ENCODE data around the gene TEAD1.

Gene TEAD1

GRCh38 chr11:12786891-12787290 is 112.7 kb downstream of the TEAD1 start:
- Mint-ChIP-seq H3K27me3 (peaks cover 4 to 7% of the 10 kb centered on the region in 2 donors), H3K27ac (no peak overlapping the region), H3K36me3 (no peaks in the 10 kb centered on the region), H3K9me3 (no peaks in the 10 kb centered on the region), H3K4me1 (no peaks in the 10 kb centered on the region), H3K4me3 (no peak overlapping the region)
- no peak for ATAC-seq (replicated peaks)
- no peak for DNase-seq

DNA sequence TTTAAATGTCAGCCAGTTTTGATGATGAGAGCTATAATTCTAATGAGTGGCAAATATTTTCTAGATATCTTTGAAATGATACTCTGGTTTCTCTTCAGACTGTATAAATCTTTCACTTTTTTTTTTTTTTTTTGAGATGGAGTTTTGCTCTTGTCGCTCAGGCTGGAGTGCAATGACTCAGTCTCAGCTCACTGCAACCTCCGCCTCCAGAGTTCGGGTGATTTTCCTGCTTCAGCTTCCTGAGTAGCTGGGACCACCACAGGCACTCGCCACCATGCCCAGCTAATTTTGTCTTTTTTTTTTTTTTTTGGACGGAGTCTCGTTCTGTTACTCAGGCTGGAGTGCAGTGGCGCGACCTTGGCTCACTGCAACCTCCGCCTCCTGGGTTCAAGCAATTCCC is 113.6 kb downstream of the TEAD1 start:
- Mint-ChIP-seq H3K27ac (no peak overlapping the region), H3K9me3 (peaks cover 0 to 2% of the 10 kb centered on the region in 2 donors), H3K4me1 (no peaks in the 10 kb centered on the region), H3K27me3 (no peaks in the 10 kb centered on the region), H3K36me3 (no peaks in the 10 kb centered on the region), H3K4me3 (no peak overlapping the region)
- ATAC-seq (replicated peaks) (no peak), DNase-seq (no peak)

DNA sequence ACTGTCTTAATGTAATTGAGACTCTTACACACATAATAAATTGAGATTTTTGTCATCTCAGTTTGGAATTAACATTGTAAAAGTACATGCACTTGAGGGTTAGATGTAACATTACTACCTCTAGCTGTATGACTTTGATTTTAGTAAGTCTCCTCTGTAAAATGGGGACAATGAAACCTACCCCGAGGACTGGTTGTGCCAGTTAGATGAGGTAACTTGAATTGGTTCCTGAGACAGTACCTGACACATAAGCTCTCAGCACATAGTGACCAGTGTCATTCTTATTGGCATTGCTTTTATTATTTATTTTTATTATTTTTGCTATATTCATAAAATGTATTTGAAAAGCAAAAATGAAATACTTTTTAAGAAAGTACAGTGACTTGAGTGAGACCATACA is 114.8 kb downstream of the TEAD1 start:
- Mint-ChIP-seq H3K4me3 (no peak overlapping the region), H3K9me3 (peaks cover 0 to 2% of the 10 kb centered on the region in 2 donors), H3K27ac (no peak overlapping the region), H3K36me3 (no peaks in the 10 kb centered on the region), H3K27me3 (no peaks in the 10 kb centered on the region), H3K4me1 (no peaks in the 10 kb centered on the region)
- DNase-seq = no peak
- no peak for ATAC-seq (replicated peaks)

DNA sequence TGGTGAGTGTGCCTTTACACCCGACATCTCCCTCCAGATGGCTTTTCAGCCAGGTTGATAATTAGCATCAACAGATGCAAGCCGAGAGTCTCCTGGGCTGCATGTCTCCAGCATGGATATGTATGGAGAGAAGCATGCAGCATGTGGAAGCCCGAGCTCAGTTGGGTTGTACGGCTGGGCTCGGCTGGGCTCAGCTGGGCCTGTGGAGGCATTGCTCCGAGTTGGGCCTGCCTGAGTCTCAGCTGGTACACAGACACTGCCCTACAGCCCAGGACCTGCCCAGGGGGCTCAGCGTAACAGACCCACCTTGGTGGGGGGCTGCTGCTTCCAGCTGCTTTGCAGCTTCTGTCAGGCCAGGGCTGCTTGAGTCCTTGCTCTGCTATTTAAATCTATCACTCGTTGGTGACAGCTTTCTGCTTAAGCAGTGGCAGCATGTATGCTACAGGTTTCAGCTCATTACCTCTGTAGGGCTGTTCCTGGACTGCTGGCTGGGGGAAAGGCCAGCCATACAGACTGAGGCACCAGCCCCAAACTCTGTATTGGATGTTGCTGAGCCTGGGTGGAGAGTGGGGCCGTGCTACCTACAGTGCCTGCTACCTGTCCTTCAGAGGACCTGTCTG is 115.5 kb downstream of the TEAD1 start:
- no peaks in the 10 kb centered on the region for H3K27me3 Mint-ChIP-seq
- H3K36me3 Mint-ChIP-seq = no peaks in the 10 kb centered on the region
- H3K4me3 Mint-ChIP-seq = no peak overlapping the region
- no peaks in the 10 kb centered on the region for H3K4me1 Mint-ChIP-seq
- DNase-seq (no peak), ATAC-seq (replicated peaks) (no peak)
- H3K9me3 Mint-ChIP-seq = peaks cover 0 to 2% of the 10 kb centered on the region in 2 donors
- no peak overlapping the region for H3K27ac Mint-ChIP-seq

DNA sequence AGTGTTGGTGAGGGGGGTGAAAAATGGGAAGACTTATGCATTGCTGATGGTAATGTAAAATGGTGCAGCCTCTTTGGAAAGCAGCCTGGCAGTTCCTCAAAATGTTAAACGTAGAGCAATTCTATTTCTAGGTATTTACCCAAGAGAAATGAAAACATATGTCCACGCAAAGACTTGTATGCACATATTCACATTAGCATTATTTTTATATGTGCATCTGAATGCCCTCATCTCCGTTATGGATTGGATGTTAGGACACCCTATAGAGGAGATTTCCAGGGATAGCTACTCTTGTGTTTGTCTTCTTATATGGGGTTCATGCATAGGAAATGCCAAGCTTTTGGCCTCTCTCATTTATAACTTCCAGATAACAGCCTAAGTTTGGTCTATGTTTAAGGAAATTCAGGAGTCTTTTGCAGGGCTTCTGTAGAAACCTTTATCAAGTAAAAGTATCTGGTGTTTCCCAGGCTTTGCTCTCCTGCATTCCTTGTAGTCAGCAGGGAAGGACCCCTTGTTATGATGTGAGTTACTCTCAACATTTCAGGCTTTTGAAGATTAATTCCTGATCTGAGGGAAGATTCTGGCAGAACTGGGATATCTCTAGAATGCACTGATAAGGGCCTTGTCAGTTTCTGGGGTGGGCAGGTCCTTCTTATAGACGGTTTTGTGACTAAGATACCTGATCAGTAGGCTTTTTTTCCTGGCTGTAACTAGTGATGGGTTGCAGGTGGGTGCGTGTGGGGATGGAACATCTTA is 116.8 kb downstream of the TEAD1 start:
- DNase-seq (no peak), ATAC-seq (replicated peaks) (no peak)
- Mint-ChIP-seq H3K4me1 (no peaks in the 10 kb centered on the region), H3K36me3 (no peaks in the 10 kb centered on the region), H3K27ac (no peak overlapping the region), H3K4me3 (no peak overlapping the region), H3K9me3 (peaks cover 0 to 2% of the 10 kb centered on the region in 2 donors), H3K27me3 (peaks cover 0 to 4% of the 10 kb centered on the region in 2 donors)

- no peaks in the 10 kb centered on the region for H3K36me3 Mint-ChIP-seq
- peaks cover 0 to 7% of the 10 kb centered on the region in 2 donors for H3K27me3 Mint-ChIP-seq
- no peaks in the 10 kb centered on the region for H3K4me1 Mint-ChIP-seq
- no peak overlapping the region for H3K4me3 Mint-ChIP-seq
- ATAC-seq (replicated peaks) (no peak), DNase-seq (no peak)
- H3K9me3 Mint-ChIP-seq = peaks cover 0 to 2% of the 10 kb centered on the region in 2 donors
- no peak overlapping the region for H3K27ac Mint-ChIP-seq
These were observed 117.8 kb downstream of the TEAD1 start for GRCh38 chr11:12792018-12792417.

GRCh38 chr11:12792590-12792989 is 118.4 kb downstream of the TEAD1 start:
- no peak for DNase-seq
- ATAC-seq (replicated peaks) = no peak
- Mint-ChIP-seq H3K9me3 (peaks cover 2 to 5% of the 10 kb centered on the region in 2 donors), H3K27me3 (peaks cover 0 to 7% of the 10 kb centered on the region in 2 donors), H3K4me3 (no peak overlapping the region), H3K4me1 (no peaks in the 10 kb centered on the region), H3K27ac (no peak overlapping the region), H3K36me3 (no peaks in the 10 kb centered on the region)

DNA sequence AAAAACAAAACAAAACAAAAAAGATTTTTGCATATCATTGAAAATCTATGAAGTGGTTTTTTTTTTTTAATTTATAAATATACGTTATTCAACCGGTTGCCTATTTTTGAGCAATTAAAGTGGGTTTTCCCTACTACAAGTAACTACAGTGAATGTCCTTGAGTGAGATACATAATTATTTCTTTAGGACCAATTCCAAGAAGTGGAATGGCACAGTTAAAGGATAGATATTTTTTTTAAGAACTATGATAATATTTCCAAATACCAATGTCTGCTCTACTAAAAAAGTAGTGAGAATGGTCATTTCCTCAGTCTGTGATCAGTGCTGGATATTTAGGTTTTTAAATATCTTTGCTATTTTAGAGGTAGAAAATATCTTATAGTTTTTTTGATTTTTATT is 118.8 kb downstream of the TEAD1 start:
- no peak overlapping the region for H3K27ac Mint-ChIP-seq
- H3K27me3 Mint-ChIP-seq = peaks cover 0 to 7% of the 10 kb centered on the region in 2 donors
- H3K9me3 Mint-ChIP-seq = peaks cover 2 to 5% of the 10 kb centered on the region in 2 donors
- H3K36me3 Mint-ChIP-seq = no peaks in the 10 kb centered on the region
- no peaks in the 10 kb centered on the region for H3K4me1 Mint-ChIP-seq
- no peak for DNase-seq
- ATAC-seq (replicated peaks) = no peak
- H3K4me3 Mint-ChIP-seq = no peak overlapping the region

- peaks cover 0 to 7% of the 10 kb centered on the region in 2 donors for H3K27me3 Mint-ChIP-seq
- no peaks in the 10 kb centered on the region for H3K36me3 Mint-ChIP-seq
- H3K4me3 Mint-ChIP-seq = no peak overlapping the region
- H3K9me3 Mint-ChIP-seq = peaks cover 2 to 5% of the 10 kb centered on the region in 2 donors
- no peak for ATAC-seq (replicated peaks)
- no peak overlapping the region for H3K27ac Mint-ChIP-seq
- no peak for DNase-seq
- no peaks in the 10 kb centered on the region for H3K4me1 Mint-ChIP-seq
These were observed 119.3 kb downstream of the TEAD1 start for GRCh38 chr11:12793506-12793905.

GRCh38 chr11:12794576-12795230 is 120.5 kb downstream of the TEAD1 start:
- Mint-ChIP-seq H3K36me3 (no peaks in the 10 kb centered on the region), H3K27me3 (peaks cover 0 to 10% of the 10 kb centered on the region in 2 donors), H3K9me3 (peaks cover 2 to 5% of the 10 kb centered on the region in 2 donors), H3K4me3 (no peak overlapping the region), H3K27ac (no peak overlapping the region), H3K4me1 (no peaks in the 10 kb centered on the region)
- DNase-seq (no peak), ATAC-seq (replicated peaks) (no peak)

GRCh38 chr11:12797996-12798395 is 123.8 kb downstream of the TEAD1 start:
- no peaks in the 10 kb centered on the region for H3K36me3 Mint-ChIP-seq
- no peak overlapping the region for H3K27ac Mint-ChIP-seq
- no peaks in the 10 kb centered on the region for H3K4me1 Mint-ChIP-seq
- no peak overlapping the region for H3K4me3 Mint-ChIP-seq
- peaks cover 0 to 5% of the 10 kb centered on the region in 2 donors for H3K9me3 Mint-ChIP-seq
- ATAC-seq (replicated peaks) (no peak), DNase-seq (no peak)
- H3K27me3 Mint-ChIP-seq = peaks cover 3 to 32% of the 10 kb centered on the region in 2 donors

- H3K36me3 Mint-ChIP-seq = no peaks in the 10 kb centered on the region
- H3K27me3 Mint-ChIP-seq = peaks cover 5 to 39% of the 10 kb centered on the region in 2 donors
- no peaks in the 10 kb centered on the region for H3K4me1 Mint-ChIP-seq
- H3K4me3 Mint-ChIP-seq = no peak overlapping the region
- ATAC-seq (replicated peaks) (no peak), DNase-seq (no peak)
- H3K9me3 Mint-ChIP-seq = peaks cover 0 to 5% of the 10 kb centered on the region in 2 donors
- H3K27ac Mint-ChIP-seq = no peak overlapping the region
These were observed 124.4 kb downstream of the TEAD1 start for GRCh38 chr11:12798609-12799011.

DNA sequence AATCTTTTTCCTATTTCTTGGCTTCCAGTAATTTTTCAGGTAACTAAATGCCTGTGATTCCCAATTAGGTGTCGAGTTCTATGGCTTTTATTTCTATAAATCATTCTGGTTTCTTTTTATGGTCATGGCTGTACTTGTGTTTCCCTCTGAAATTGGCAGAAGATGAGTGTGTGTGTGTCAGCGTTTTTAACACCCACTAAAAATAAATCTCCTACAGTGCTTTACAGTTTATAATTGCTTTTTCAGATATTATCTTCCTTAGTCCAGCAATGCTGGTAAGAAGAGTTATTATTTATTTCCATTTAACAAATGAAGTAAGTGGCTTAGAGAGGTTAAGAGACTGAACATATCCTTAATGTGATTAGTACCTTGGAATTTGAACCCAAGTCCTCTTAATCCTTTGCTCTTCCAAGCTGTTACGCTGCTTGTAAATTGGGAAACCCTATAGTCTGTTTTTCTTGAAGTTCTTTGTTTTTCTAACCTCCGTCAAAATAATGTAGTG is 125.2 kb downstream of the TEAD1 start:
- Mint-ChIP-seq H3K4me1 (no peaks in the 10 kb centered on the region), H3K36me3 (no peaks in the 10 kb centered on the region), H3K9me3 (peaks cover 0 to 5% of the 10 kb centered on the region in 2 donors), H3K27ac (no peak overlapping the region), H3K27me3 (peaks cover 5 to 41% of the 10 kb centered on the region in 2 donors), H3K4me3 (no peak overlapping the region)
- DNase-seq (no peak), ATAC-seq (replicated peaks) (no peak)

DNA sequence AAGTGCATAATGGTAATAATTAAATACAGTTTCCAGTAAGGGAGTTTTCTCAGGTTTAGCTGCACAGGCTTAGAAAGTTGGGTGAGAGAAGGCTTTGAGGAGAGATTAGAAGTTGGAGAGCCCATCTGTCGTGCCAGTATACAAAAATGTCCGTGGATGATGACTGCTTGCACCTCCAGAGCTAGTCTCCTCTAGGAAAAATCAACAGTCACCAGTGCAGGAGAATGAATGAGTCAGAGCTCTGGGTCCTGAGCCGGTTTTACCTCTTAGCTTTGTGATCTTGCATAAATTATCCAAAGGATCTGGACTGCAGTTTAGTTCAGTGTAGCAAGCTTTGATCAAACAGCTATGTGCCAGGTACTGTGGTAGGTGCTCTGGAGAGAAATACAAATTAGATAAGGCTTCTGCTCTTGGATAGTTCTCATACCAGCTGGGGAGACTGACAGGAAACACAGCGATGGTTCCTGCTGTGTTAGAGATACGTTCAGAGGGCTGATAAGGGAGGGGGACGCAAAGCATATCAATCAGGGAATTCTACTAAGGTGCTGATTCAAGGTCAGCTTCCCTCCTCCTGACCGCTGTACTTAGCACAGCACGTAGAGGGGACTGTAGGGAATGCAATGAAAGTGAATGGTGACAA is 125.9 kb downstream of the TEAD1 start:
- Mint-ChIP-seq H3K9me3 (peaks cover 0 to 5% of the 10 kb centered on the region in 2 donors), H3K36me3 (no peaks in the 10 kb centered on the region), H3K4me1 (no peaks in the 10 kb centered on the region), H3K27me3 (peaks cover 5 to 41% of the 10 kb centered on the region in 2 donors), H3K4me3 (no peak overlapping the region), H3K27ac (no peak overlapping the region)
- DNase-seq (no peak), ATAC-seq (replicated peaks) (no peak)
